C4-2B (cell line): ENCODE measurements around the gene PAQR5.

ENCODE experiments used
- CTCF ChIP-seq: fragments of 450-650 bp; conservative IDR thresholded peaks from 2 replicates; pipeline ENCODE4 v1.5.1; 2017; ENCODE audit warnings: mild to moderate bottlenecking
- ZFX ChIP-seq: fragments of 450-650 bp; IDR thresholded peaks from 2 replicates; pipeline ENCODE4 v1.6.1; 2017

GRCh38 chr15:69288531-69289341, 10.0 kb upstream of the PAQR5 start:
- no peak for TF ChIP-seq CTCF
- TF ChIP-seq ZFX: no peak
